ENCODE data around the gene FAM131A. TPM values are rescaled to one million over a fixed set of nuclear protein-coding genes. Genes with fewer than 3 reads are reported as not detected.

The FAM131A gene
- total and polyA plus RNA-seq, 9 of the 15 experiments (the other 6 are each of a cell fraction or from before 2014, with no cell fraction given) = 0.48 to 11.1 (median 4.3) TPM

DNA sequence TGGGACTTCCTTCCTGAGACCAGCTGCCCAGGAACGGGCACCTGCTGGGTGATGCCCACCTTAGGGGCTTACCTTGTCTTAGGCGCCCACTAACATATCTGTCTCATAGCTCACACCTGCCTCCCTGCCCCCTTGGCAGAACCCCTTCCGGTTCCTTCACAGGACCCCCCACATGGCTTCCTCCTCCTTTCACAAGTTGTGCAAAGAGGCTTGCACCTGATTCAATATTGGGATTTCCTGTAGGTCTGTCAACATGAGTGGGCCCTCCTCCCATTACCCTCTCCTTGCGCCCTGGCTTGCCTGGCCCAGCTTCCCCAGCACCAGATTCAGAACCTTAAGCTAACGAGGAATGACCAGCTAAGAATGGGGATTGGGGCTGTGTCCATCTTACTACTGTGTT is 40.0 kb downstream of the FAM131A start:
- ChIA-PET CTCF (ENCODE audit: low intra/inter-chr PET ratio) (no interaction called here), POLR2A (interaction anchor here (0.6 to 1.3 kb wide), 6 partner anchors 9 to 335 kb away, joined by 3 to 7 read pairs (median 3); partner anchors contain the start of gene MAGEF1)
- Histone ChIP-seq H3K4me2 (ENCODE audit: insufficient read depth, low read length) (peak overlapping the region; percentile 66), H3K27ac (ENCODE audit: extremely low read depth, low read depth, low read length) (peak overlapping the region; percentile 29; the same call in 1 of the 3 replicates), H2AFZ (ENCODE audit: low read depth, low read length) (peak overlapping the region; percentile 90), H3K27me3 (ENCODE audit: control insufficient read depth in 2 of 2, insufficient read depth in 2 of 2, low read length in 2 of 2) (peaks cover 18 to 24% of the 10 kb centered on the region in 2 experiments), H3K36me3 (ENCODE audit: control insufficient read depth, insufficient read depth, low read length) (no peaks in the 10 kb centered on the region), H4K20me1 (replicated peaks; ENCODE audit: control insufficient read depth, insufficient read depth, low read length) (0 out of 2 replicates have a peak, but pooled peaks cover 5% of the 10 kb centered on the region), H3K79me2 (ENCODE audit: control insufficient read depth, insufficient read depth, low read length) (no peaks in the 10 kb centered on the region), H3K4me1 (replicated peaks in 1 of 2; ENCODE audit: control insufficient read depth in 2 of 2, insufficient read depth in 2 of 2, low read length in 2 of 2) (peaks cover 5 to 34% of the 10 kb centered on the region in 2 experiments; a peak in 4 of 5 replicates), H3K9ac (ENCODE audit: insufficient read depth in 1 of 2, low read depth in 2 of 2, low read length in 2 of 2) (peak overlapping the region; percentile 6 to 21; a peak in 2 of 4 replicates), H3K4me3 (no peak overlapping the region), H3K9me3 (replicated peaks; ENCODE audit: control insufficient read depth, insufficient read depth, low read depth, low read length) (no peaks in the 10 kb centered on the region), H3K9me1 (ENCODE audit: control insufficient read depth, insufficient read depth, low read length) (no peaks in the 10 kb centered on the region)
- FAIRE-seq = no peak
- DNase-seq (ENCODE audit: extremely low read depth in 1 of 4, low spot score in 3 of 4) = no peak
- no TSS peak for BruUV-seq (replicated peaks)
- no peak for ATAC-seq
- in situ Hi-C loops (cut with MboI) (no loop called here), intact Hi-C loops (cut with micrococcal nuclease) (loop anchor here (10.0 kb wide), 1 partner anchor 397 kb away; no protein-coding TSS in a partner anchor)
- 59% methylated on average over 5 of the region's 5 CpGs for WGBS (ENCODE audit: insufficient coverage, low coverage, missing lambda C conversion rate)
- TF ChIP-seq, protein P1, sequence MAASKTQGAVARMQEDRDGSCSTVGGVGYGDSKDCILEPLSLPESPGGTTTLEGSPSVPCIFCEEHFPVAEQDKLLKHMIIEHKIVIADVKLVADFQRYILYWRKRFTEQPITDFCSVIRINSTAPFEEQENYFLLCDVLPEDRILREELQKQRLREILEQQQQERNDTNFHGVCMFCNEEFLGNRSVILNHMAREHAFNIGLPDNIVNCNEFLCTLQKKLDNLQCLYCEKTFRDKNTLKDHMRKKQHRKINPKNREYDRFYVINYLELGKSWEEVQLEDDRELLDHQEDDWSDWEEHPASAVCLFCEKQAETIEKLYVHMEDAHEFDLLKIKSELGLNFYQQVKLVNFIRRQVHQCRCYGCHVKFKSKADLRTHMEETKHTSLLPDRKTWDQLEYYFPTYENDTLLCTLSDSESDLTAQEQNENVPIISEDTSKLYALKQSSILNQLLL (CRISPR knock-in tag; IDR thresholded peaks at IDR 0.05; ENCODE audit: borderline replicate concordance) = no peak
- TF ChIP-seq ZNF12 (CRISPR knock-in tag; IDR thresholded peaks at IDR 0.05) = no peak
- TF ChIP-seq OTX1 (CRISPR knock-in tag; IDR thresholded peaks at IDR 0.05) = no peak
- TF ChIP-seq MAFK (IDR thresholded peaks at IDR 0.05; ENCODE audit: low read length) = no peak
- TF ChIP-seq GATA2 (CRISPR knock-in tag; IDR thresholded peaks at IDR 0.05) = no peak
- TF ChIP-seq MEIS2 (IDR thresholded peaks at IDR 0.05; ENCODE audit: partially characterized antibody) = no peak
- TF ChIP-seq, protein P2, sequence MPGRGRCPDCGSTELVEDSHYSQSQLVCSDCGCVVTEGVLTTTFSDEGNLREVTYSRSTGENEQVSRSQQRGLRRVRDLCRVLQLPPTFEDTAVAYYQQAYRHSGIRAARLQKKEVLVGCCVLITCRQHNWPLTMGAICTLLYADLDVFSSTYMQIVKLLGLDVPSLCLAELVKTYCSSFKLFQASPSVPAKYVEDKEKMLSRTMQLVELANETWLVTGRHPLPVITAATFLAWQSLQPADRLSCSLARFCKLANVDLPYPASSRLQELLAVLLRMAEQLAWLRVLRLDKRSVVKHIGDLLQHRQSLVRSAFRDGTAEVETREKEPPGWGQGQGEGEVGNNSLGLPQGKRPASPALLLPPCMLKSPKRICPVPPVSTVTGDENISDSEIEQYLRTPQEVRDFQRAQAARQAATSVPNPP (IDR thresholded peaks at IDR 0.05; ENCODE audit: borderline replicate concordance, insufficient read depth, insufficient read length) = no peak
- TF ChIP-seq, protein P3, sequence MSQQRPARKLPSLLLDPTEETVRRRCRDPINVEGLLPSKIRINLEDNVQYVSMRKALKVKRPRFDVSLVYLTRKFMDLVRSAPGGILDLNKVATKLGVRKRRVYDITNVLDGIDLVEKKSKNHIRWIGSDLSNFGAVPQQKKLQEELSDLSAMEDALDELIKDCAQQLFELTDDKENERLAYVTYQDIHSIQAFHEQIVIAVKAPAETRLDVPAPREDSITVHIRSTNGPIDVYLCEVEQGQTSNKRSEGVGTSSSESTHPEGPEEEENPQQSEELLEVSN (IDR thresholded peaks at IDR 0.05; ENCODE audit: borderline replicate concordance in 1 of 2, extremely low read depth in 1 of 2, insufficient read depth in 1 of 2, insufficient read length in 1 of 2, low read depth in 1 of 2, low read length in 1 of 2, poor library complexity in 1 of 2, severe bottlenecking in 1 of 2) = no peak
- TF ChIP-seq, protein P4, sequence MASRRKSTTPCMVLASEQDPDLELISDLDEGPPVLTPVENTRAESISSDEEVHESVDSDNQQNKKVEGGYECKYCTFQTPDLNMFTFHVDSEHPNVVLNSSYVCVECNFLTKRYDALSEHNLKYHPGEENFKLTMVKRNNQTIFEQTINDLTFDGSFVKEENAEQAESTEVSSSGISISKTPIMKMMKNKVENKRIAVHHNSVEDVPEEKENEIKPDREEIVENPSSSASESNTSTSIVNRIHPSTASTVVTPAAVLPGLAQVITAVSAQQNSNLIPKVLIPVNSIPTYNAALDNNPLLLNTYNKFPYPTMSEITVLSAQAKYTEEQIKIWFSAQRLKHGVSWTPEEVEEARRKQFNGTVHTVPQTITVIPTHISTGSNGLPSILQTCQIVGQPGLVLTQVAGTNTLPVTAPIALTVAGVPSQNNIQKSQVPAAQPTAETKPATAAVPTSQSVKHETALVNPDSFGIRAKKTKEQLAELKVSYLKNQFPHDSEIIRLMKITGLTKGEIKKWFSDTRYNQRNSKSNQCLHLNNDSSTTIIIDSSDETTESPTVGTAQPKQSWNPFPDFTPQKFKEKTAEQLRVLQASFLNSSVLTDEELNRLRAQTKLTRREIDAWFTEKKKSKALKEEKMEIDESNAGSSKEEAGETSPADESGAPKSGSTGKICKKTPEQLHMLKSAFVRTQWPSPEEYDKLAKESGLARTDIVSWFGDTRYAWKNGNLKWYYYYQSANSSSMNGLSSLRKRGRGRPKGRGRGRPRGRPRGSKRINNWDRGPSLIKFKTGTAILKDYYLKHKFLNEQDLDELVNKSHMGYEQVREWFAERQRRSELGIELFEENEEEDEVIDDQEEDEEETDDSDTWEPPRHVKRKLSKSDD (conservative IDR thresholded peaks at IDR 0.05; ENCODE audit: low read length) = no peak
- TF ChIP-seq, protein P5, sequence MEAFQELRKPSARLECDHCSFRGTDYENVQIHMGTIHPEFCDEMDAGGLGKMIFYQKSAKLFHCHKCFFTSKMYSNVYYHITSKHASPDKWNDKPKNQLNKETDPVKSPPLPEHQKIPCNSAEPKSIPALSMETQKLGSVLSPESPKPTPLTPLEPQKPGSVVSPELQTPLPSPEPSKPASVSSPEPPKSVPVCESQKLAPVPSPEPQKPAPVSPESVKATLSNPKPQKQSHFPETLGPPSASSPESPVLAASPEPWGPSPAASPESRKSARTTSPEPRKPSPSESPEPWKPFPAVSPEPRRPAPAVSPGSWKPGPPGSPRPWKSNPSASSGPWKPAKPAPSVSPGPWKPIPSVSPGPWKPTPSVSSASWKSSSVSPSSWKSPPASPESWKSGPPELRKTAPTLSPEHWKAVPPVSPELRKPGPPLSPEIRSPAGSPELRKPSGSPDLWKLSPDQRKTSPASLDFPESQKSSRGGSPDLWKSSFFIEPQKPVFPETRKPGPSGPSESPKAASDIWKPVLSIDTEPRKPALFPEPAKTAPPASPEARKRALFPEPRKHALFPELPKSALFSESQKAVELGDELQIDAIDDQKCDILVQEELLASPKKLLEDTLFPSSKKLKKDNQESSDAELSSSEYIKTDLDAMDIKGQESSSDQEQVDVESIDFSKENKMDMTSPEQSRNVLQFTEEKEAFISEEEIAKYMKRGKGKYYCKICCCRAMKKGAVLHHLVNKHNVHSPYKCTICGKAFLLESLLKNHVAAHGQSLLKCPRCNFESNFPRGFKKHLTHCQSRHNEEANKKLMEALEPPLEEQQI (IDR thresholded peaks at IDR 0.05) = no peak
- no peak for TF ChIP-seq ZNF551 (CRISPR knock-in tag; IDR thresholded peaks at IDR 0.05)
- no peak for TF ChIP-seq SREBF2 (CRISPR knock-in tag; IDR thresholded peaks at IDR 0.05)
- no peak for TF ChIP-seq SUPT5H (IDR thresholded peaks at IDR 0.05)
- TF ChIP-seq FOXJ2 (tag; IDR thresholded peaks at IDR 0.05) = no peak
